ENCODE results near the gene ARHGAP9. TPM values are rescaled to one million over a fixed set of nuclear protein-coding genes. Genes with fewer than 3 reads are reported as not detected.

The ARHGAP9 gene
- total RNA-seq, 1 donor from 2014 or later, result 37.7 TPM

GRCh38 chr12:57439762-57440266 is 39.9 kb downstream of the ARHGAP9 start:
- H3K27ac ChIP-seq, result no peak overlapping the region
- DNase-seq (no peak), ATAC-seq (no peak)
- intact Hi-C loops (cut with DNase I), result no loop called here
- H3K9me3 ChIP-seq, result peaks cover 6% of the 10 kb centered on the region
- no peaks in the 10 kb centered on the region for H3K27me3 ChIP-seq
- no peaks in the 10 kb centered on the region for H3K4me1 ChIP-seq
- no peak overlapping the region for H3K4me3 ChIP-seq
- no peaks in the 10 kb centered on the region for H3K36me3 ChIP-seq
- no peak for TF ChIP-seq CTCF (IDR thresholded peaks at IDR 0.05)

- intact Hi-C loops (cut with DNase I), result no loop called here
Measured at GRCh38 chr12:57438400-57438799, 41.3 kb downstream of the ARHGAP9 start.

GRCh38 chr12:57435293-57435692 is 44.4 kb downstream of the ARHGAP9 start:
- Histone ChIP-seq H3K36me3 (no peaks in the 10 kb centered on the region), H3K27me3 (no peaks in the 10 kb centered on the region), H3K4me3 (no peak overlapping the region), H3K27ac (no peak overlapping the region), H3K9me3 (no peaks in the 10 kb centered on the region), H3K4me1 (peaks cover 6% of the 10 kb centered on the region)
- no peak for TF ChIP-seq CTCF (IDR thresholded peaks at IDR 0.05)
- DNase-seq (no peak), ATAC-seq (no peak)
- intact Hi-C loops (cut with DNase I), result no loop called here

More at GRCh38 chr12:57438400-57438799, 41.3 kb downstream of the ARHGAP9 start:
- Histone ChIP-seq H3K27ac (no peak overlapping the region), H3K9me3 (peaks cover 6% of the 10 kb centered on the region), H3K36me3 (no peaks in the 10 kb centered on the region), H3K4me1 (no peaks in the 10 kb centered on the region), H3K4me3 (no peak overlapping the region), H3K27me3 (no peaks in the 10 kb centered on the region)
- DNase-seq, result no peak
- ATAC-seq, result no peak
- no peak for TF ChIP-seq CTCF (IDR thresholded peaks at IDR 0.05)

GRCh38 chr12:57434517-57435223 is 45.0 kb downstream of the ARHGAP9 start, which contains the start of gene INHBC:
INHBC (plus strand) TSS chr12:57434784; CDS start chr12:57434887, 103 bp downstream.
- Histone ChIP-seq H3K36me3 (no peaks in the 10 kb centered on the region), H3K9me3 (no peaks in the 10 kb centered on the region), H3K4me3 (no peak within 1 kb of the TSS), H3K27me3 (no peaks in the 10 kb centered on the region), H3K27ac (no peak within 1 kb of the TSS), H3K4me1 (peaks cover 6% of the 10 kb centered on the region)
- TF ChIP-seq CTCF (IDR thresholded peaks at IDR 0.05), result no peak
- intact Hi-C loops (cut with DNase I), result no loop called here
- DNase-seq, result no peak
- no peak for ATAC-seq

GRCh38 chr12:57433370-57433769 is 46.3 kb downstream of the ARHGAP9 start:
- no peak for DNase-seq
- no peaks in the 10 kb centered on the region for H3K9me3 ChIP-seq

More at GRCh38 chr12:57433370-57433769, 46.3 kb downstream of the ARHGAP9 start:
- no peak for TF ChIP-seq CTCF (IDR thresholded peaks at IDR 0.05)
- H3K27me3 ChIP-seq, result no peaks in the 10 kb centered on the region
- no peak overlapping the region for H3K4me3 ChIP-seq
- ATAC-seq, result no peak
- H3K27ac ChIP-seq, result no peak overlapping the region
- H3K36me3 ChIP-seq, result no peaks in the 10 kb centered on the region
- intact Hi-C loops (cut with DNase I), result no loop called here
- H3K4me1 ChIP-seq, result peaks cover 9% of the 10 kb centered on the region
